Osteoblast (primary cell): Measurements from ENCODE around the gene ZNF483. TPM values are rescaled to one million over a fixed set of nuclear protein-coding genes. Genes with fewer than 3 reads are reported as not detected.
"Not testable (repeated sequence)": the region's sequence is repeated elsewhere in the genome, so short reads cannot be mapped to it uniquely, and the experiment has no call there.

Source experiments
- DNase-seq: peaks from one replicate; pipeline ENCODE4 v3.0.0; 2011; ENCODE audit warnings: low spot score, mixed read lengths; ENCODE audit not compliant: insufficient read length; ENCODE audit errors: missing footprints
- H2AFZ ChIP-seq: 2 replicates; pipeline ENCODE4 v1.6.0; 2011; ENCODE audit warnings: mild to moderate bottlenecking, low read length
- H3K27ac ChIP-seq: 2 replicates; pipeline ENCODE4 v1.5.1; 2011; ENCODE audit warnings: mild to moderate bottlenecking, low read depth, low read length, moderate library complexity
- H3K27me3 ChIP-seq: 2 replicates; pipeline ENCODE4 v1.6.0; 2012; ENCODE audit warnings: mild to moderate bottlenecking, control low read depth, inconsistent platforms, low read length, moderate library complexity; ENCODE audit not compliant: insufficient read depth
- H3K36me3 ChIP-seq: 2 replicates; pipeline ENCODE4 v1.5.1; 2011; ENCODE audit warnings: mild to moderate bottlenecking, low read length, control low read depth, moderate library complexity; ENCODE audit not compliant: insufficient read depth
- H3K4me1 ChIP-seq: 2 replicates; pipeline ENCODE4 v1.5.1; 2011; ENCODE audit warnings: mild to moderate bottlenecking, low read length, control low read depth, moderate library complexity; ENCODE audit not compliant: insufficient read depth
- H3K4me2 ChIP-seq: 2 replicates; pipeline ENCODE4 v1.6.0; 2011; ENCODE audit warnings: mild to moderate bottlenecking, low read length; ENCODE audit not compliant: insufficient read depth
- H3K4me3 ChIP-seq: fragments of 200-600 bp; sonication (generic); 3 replicates; pipeline ENCODE4 v1.5.1; 2012; ENCODE audit warnings: mild to moderate bottlenecking, low read length, inconsistent platforms; ENCODE audit not compliant: insufficient read depth
- H3K79me2 ChIP-seq: 2 replicates; pipeline ENCODE4 v1.6.0; 2012; ENCODE audit warnings: mild to moderate bottlenecking, low read length, control low read depth, inconsistent platforms; ENCODE audit not compliant: insufficient read depth
- H3K9me3 ChIP-seq: 2 replicates; pipeline ENCODE4 v1.5.1; 2011; ENCODE audit warnings: low read depth, low read length, control low read depth
- H4K20me1 ChIP-seq: 2 replicates; pipeline ENCODE4 v1.6.0; 2012; ENCODE audit warnings: mild to moderate bottlenecking, low read length, control low read depth; ENCODE audit not compliant: insufficient read depth
- total RNA-seq: library from RNA; depleted of rRNA; stranded (reverse); fragments of >200 nt; gene quantifications from 2 replicates; pipeline ENCODE4 v1.2.3, GENCODE V29; 2012
- TF ChIP-seq, protein P1 (sequence below): IDR thresholded peaks from 2 replicates; pipeline ENCODE4 v1.5.1; 2011; ENCODE audit warnings: mild to moderate bottlenecking, low read depth, low read length, moderate library complexity; ENCODE audit errors: extremely low read depth

Gene ZNF483
- total RNA-seq, 1 donor, result 6.2 TPM

DNA sequence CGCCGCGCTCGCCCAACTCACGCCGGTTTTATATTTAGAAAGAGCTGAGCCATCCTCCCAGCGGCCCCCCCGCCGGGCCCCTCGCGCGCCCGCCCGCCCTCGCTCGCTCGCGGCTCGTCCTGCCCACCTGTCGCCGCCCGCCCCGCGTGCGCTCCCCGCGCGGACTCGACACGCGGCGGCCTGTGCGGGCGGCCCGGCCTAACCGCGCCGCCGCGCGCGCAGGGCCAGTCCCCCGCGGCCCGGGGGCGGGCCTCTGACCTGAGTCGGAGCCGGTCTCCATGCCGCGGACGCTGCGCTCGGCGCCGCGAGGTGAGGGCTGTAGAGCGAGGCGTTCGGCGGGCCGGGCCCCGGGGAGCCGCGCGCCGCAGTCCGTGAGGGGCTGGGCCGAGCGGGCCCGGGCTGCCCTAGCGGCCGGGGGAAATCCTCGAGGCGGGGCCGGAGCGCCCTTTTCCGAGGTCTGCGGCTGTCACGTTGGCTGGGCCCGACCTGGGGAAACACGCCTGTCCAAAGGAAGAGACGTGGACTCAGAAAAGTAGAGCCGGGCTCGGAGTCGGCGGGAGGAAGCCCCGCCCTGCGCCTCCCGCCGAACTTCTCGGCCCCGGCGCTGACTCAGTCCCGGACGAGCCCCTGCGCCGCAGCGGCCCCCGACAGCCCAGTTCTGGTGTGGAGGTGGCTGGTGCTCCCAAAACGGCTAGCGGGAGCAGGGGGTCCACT, 41.0 kb upstream of the ZNF483 start, which contains the start of gene ECPAS:
TSS of gene ECPAS (minus strand) at position 526 of the 714 bp plus-strand sequence. CDS start 11,465 bp downstream, outside the sequence.
- Histone ChIP-seq H2AFZ (peak within 1 kb of the TSS; percentile 88), H3K4me1 (peaks cover 9% of the 10 kb centered on the region), H3K4me2 (peak within 1 kb of the TSS; percentile 96), H3K4me3 (peak within 1 kb of the TSS; percentile 97), H4K20me1 (peaks cover 26% of the 10 kb centered on the region), H3K79me2 (peaks cover 41% of the 10 kb centered on the region), H3K9me3 (no peaks in the 10 kb centered on the region), H3K27ac (peak within 1 kb of the TSS; percentile 74), H3K27me3 (no peaks in the 10 kb centered on the region), H3K36me3 (no peaks in the 10 kb centered on the region)
- TF ChIP-seq, protein P1, sequence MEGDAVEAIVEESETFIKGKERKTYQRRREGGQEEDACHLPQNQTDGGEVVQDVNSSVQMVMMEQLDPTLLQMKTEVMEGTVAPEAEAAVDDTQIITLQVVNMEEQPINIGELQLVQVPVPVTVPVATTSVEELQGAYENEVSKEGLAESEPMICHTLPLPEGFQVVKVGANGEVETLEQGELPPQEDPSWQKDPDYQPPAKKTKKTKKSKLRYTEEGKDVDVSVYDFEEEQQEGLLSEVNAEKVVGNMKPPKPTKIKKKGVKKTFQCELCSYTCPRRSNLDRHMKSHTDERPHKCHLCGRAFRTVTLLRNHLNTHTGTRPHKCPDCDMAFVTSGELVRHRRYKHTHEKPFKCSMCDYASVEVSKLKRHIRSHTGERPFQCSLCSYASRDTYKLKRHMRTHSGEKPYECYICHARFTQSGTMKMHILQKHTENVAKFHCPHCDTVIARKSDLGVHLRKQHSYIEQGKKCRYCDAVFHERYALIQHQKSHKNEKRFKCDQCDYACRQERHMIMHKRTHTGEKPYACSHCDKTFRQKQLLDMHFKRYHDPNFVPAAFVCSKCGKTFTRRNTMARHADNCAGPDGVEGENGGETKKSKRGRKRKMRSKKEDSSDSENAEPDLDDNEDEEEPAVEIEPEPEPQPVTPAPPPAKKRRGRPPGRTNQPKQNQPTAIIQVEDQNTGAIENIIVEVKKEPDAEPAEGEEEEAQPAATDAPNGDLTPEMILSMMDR, result no peak
- peak; percentile 98 for DNase-seq

DNA sequence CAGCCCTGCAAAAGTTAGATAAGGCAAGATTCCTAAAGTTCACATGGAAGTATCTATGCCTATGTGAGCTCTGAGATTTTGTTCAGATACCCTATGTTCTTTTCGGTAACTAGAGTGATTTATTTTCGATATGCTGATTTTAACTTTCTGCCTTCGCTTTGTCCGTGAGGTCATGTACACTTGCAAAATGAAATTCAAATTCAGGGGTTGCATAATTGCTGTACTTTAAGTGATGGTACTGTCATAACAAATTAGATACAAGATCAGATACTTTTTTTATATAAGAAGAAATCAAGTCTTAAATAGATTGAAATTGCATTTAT, 40.4 kb upstream of the ZNF483 start:
- DNase-seq, result peak; percentile 46
- TF ChIP-seq, protein P1, result no peak
- Histone ChIP-seq H3K27ac (peak overlapping the region; percentile 74), H3K4me3 (peak overlapping the region; percentile 97), H3K27me3 (no peaks in the 10 kb centered on the region), H3K9me3 (no peaks in the 10 kb centered on the region), H4K20me1 (peaks cover 22% of the 10 kb centered on the region), H2AFZ (peak overlapping the region; percentile 88), H3K79me2 (peaks cover 36% of the 10 kb centered on the region), H3K36me3 (no peaks in the 10 kb centered on the region), H3K4me2 (peak overlapping the region; percentile 88), H3K4me1 (peaks cover 9% of the 10 kb centered on the region)

DNA sequence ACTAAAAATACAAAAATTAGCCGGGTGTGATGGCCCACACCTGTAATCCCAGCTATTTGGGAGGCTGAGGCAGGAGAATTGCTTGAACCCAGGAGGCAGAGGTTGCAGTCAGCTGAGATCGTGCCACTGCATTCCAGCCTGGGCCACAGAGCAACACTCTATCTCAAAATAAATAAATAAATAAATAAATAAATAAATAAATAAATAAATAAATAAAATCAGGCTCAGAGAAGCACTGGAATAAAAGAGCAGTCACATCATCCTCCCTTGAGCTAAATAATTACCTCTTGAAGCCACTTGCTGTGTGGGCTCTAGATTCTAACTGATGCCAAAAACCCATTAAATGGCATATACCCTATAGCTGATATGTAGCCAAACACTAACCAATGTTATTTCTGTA, 27.8 kb upstream of the ZNF483 start:
- H3K4me1 ChIP-seq, H3K4me3 ChIP-seq, H3K36me3 ChIP-seq, H2AFZ ChIP-seq, H3K4me2 ChIP-seq, H3K79me2 ChIP-seq, H4K20me1 ChIP-seq, H3K9me3 ChIP-seq, H3K27ac ChIP-seq, DNase-seq, H3K27me3 ChIP-seq: not testable (repeated sequence)

DNA sequence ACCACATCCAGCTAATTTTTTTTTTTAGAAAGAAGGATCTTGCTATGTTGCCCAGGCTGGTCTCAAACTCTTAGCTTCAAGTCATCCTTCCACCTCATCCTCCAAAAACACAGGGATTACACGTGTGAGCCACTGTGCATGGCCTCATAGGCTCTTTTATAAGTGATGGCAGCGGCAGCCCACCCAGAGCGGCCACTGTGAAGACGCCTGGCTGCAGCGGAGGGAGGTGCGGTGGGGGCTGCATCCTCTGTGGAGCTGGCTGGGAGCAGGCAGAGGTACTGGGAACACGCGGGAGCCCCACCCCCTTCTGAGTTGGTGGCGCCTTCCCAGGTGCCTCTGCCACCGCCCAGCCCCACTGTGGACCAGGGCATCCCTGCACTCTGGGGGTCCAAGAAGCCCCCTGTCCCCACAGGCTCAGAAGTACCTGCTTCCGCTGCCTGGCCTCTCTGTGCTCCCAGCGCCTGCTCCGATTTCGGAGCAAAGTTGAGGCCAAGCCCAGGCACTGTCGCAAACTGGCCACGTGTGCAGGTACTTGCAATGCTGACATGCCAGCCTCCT, 23.9 kb upstream of the ZNF483 start:
- no peaks in the 10 kb centered on the region for H3K9me3 ChIP-seq
- no peak overlapping the region for H3K4me3 ChIP-seq
- no peak overlapping the region for H3K27ac ChIP-seq
- H3K79me2 ChIP-seq, result no peaks in the 10 kb centered on the region
- H3K36me3 ChIP-seq, result no peaks in the 10 kb centered on the region
- TF ChIP-seq, protein P1, result no peak
- peaks cover 3% of the 10 kb centered on the region for H3K27me3 ChIP-seq
- no peak overlapping the region for H2AFZ ChIP-seq
- H3K4me1 ChIP-seq, result no peaks in the 10 kb centered on the region
- DNase-seq, result no peak
- no peaks in the 10 kb centered on the region for H4K20me1 ChIP-seq
- H3K4me2 ChIP-seq, result no peak overlapping the region
